ENCODE data around the gene IRX4.
"Not testable (repeated sequence)": the region's sequence is repeated elsewhere in the genome, so short reads cannot be mapped to it uniquely, and the experiment has no call there.

IRX4 gene

GRCh38 chr5:1875281-1875842 is 7.4 kb downstream of the IRX4 start:
- no peak for TF ChIP-seq CTCF (IDR thresholded peaks at IDR 0.05; ENCODE audit: low read depth, low read length)
- no peak overlapping the region for H3K4me3 ChIP-seq (replicated peaks in 1 of 2; ENCODE audit: low read depth in 2 of 2, low read length in 2 of 2)
- DNase-seq (ENCODE audit: low read depth in 2 of 2): no peak

- TF ChIP-seq CTCF (IDR thresholded peaks at IDR 0.05; ENCODE audit: low read depth, low read length): no peak
- no peak for DNase-seq (ENCODE audit: low read depth in 2 of 2)
- H3K4me3 ChIP-seq (replicated peaks in 1 of 2; ENCODE audit: low read depth in 2 of 2, low read length in 2 of 2): no peak overlapping the region
Measured at GRCh38 chr5:1874771-1875220, 7.9 kb downstream of the IRX4 start.

GRCh38 chr5:1874348-1874747 is 8.4 kb downstream of the IRX4 start:
- no peak for TF ChIP-seq CTCF (IDR thresholded peaks at IDR 0.05; ENCODE audit: low read depth, low read length)
- no peak overlapping the region for H3K4me3 ChIP-seq (replicated peaks in 1 of 2; ENCODE audit: low read depth in 2 of 2, low read length in 2 of 2)
- no peak for DNase-seq (ENCODE audit: low read depth in 2 of 2)

GRCh38 chr5:1873243-1873959 is 9.3 kb downstream of the IRX4 start:
- no peak for TF ChIP-seq CTCF (IDR thresholded peaks at IDR 0.05; ENCODE audit: low read depth, low read length)
- H3K4me3 ChIP-seq (replicated peaks in 1 of 2; ENCODE audit: low read depth in 2 of 2, low read length in 2 of 2): no peak overlapping the region
- DNase-seq (ENCODE audit: low read depth in 2 of 2): no peak

- no peak overlapping the region for H3K4me3 ChIP-seq (replicated peaks in 1 of 2; ENCODE audit: low read depth in 2 of 2, low read length in 2 of 2)
- DNase-seq (ENCODE audit: low read depth in 2 of 2): no peak
- no peak for TF ChIP-seq CTCF (IDR thresholded peaks at IDR 0.05; ENCODE audit: low read depth, low read length)
Measured at GRCh38 chr5:1871441-1871840, 11.3 kb downstream of the IRX4 start.

GRCh38 chr5:1870435-1871272 is 12.1 kb downstream of the IRX4 start:
- not testable (repeated sequence) for DNase-seq (ENCODE audit: low read depth in 2 of 2); H3K4me3 ChIP-seq (replicated peaks in 1 of 2; ENCODE audit: low read depth in 2 of 2, low read length in 2 of 2)

GRCh38 chr5:1868886-1869475 is 13.7 kb downstream of the IRX4 start:
- H3K4me3 ChIP-seq (replicated peaks in 1 of 2; ENCODE audit: low read depth in 2 of 2, low read length in 2 of 2): no peak overlapping the region
- no peak for TF ChIP-seq CTCF (IDR thresholded peaks at IDR 0.05; ENCODE audit: low read depth, low read length)
- no peak for DNase-seq (ENCODE audit: low read depth in 2 of 2)
